ENCODE measurements around the gene CNGB1.

- no peak for TF ChIP-seq EZH2 (IDR thresholded peaks at IDR 0.05; ENCODE audit: borderline replicate concordance, insufficient read depth, low read length, poor library complexity, severe bottlenecking)
- TF ChIP-seq SMC3 (conservative IDR thresholded peaks at IDR 0.05; ENCODE audit: poor library complexity), result no peak
- TF ChIP-seq EP300 (conservative IDR thresholded peaks at IDR 0.05; ENCODE audit: poor library complexity, severe bottlenecking), result no peak
- TF ChIP-seq CTCF (IDR thresholded peaks at IDR 0.05; ENCODE audit: poor library complexity, severe bottlenecking), result no peak
- TF ChIP-seq, protein P1, sequence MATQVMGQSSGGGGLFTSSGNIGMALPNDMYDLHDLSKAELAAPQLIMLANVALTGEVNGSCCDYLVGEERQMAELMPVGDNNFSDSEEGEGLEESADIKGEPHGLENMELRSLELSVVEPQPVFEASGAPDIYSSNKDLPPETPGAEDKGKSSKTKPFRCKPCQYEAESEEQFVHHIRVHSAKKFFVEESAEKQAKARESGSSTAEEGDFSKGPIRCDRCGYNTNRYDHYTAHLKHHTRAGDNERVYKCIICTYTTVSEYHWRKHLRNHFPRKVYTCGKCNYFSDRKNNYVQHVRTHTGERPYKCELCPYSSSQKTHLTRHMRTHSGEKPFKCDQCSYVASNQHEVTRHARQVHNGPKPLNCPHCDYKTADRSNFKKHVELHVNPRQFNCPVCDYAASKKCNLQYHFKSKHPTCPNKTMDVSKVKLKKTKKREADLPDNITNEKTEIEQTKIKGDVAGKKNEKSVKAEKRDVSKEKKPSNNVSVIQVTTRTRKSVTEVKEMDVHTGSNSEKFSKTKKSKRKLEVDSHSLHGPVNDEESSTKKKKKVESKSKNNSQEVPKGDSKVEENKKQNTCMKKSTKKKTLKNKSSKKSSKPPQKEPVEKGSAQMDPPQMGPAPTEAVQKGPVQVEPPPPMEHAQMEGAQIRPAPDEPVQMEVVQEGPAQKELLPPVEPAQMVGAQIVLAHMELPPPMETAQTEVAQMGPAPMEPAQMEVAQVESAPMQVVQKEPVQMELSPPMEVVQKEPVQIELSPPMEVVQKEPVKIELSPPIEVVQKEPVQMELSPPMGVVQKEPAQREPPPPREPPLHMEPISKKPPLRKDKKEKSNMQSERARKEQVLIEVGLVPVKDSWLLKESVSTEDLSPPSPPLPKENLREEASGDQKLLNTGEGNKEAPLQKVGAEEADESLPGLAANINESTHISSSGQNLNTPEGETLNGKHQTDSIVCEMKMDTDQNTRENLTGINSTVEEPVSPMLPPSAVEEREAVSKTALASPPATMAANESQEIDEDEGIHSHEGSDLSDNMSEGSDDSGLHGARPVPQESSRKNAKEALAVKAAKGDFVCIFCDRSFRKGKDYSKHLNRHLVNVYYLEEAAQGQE (IDR thresholded peaks at IDR 0.05; ENCODE audit: borderline replicate concordance), result no peak
- TF ChIP-seq POLR2AphosphoS5 (IDR thresholded peaks at IDR 0.05), result no peak
- no peak for TF ChIP-seq TAF1 (IDR thresholded peaks at IDR 0.05; ENCODE audit: low read depth)
- TF ChIP-seq RAD21 (conservative IDR thresholded peaks at IDR 0.05), result no peak
Observed at GRCh38 chr16:57960826-57961472, 10.0 kb downstream of the CNGB1 start.

Data from neural cell (in vitro differentiated cells).